Cardiac muscle cell (in vitro differentiated cells and primary cell): ENCODE results near the gene CYS1. TPM values are rescaled to one million over a fixed set of nuclear protein-coding genes. Genes with fewer than 3 reads are reported as not detected.

Source experiments
- DNase-seq, 2 donors: peaks; one replicate each; pipeline versions ENCODE4 v3.0.0 to v3.0.0-alpha.2; 2010 to 2017; ENCODE audit warnings: low read depth in 1 of 2, low spot score in 1 of 2
- H3K27ac ChIP-seq: fragments of 200-600 bp; sonication (generic); 2 replicates; pipeline ENCODE4 v1.5.1; 2016
- H3K27me3 ChIP-seq: fragments of 200-600 bp; sonication (generic); 2 replicates; pipeline ENCODE4 v1.6.0; 2016; ENCODE audit warnings: control low read depth
- H3K36me3 ChIP-seq: fragments of 200-600 bp; sonication (generic); 2 replicates; pipeline ENCODE4 v1.5.1; 2016; ENCODE audit warnings: control low read depth
- H3K4me1 ChIP-seq: fragments of 200-600 bp; sonication (generic); 2 replicates; pipeline ENCODE4 v1.8.1; 2017; ENCODE audit warnings: low read depth, mild to moderate bottlenecking, mixed run types
- H3K4me3 ChIP-seq: fragments of 200-600 bp; sonication (generic); 2 replicates; pipeline ENCODE4 v1.5.1; 2016; ENCODE audit warnings: mild to moderate bottlenecking
- H3K9me3 ChIP-seq: fragments of 200-600 bp; sonication (generic); 2 replicates; pipeline ENCODE4 v1.5.1; 2017; ENCODE audit warnings: low read depth, mild to moderate bottlenecking, control low read depth
- polyA plus RNA-seq: library from polyadenylated mRNA; unstranded; fragments of >200 nt; fragmentation: Nextera tagmentation; extraction: Ambion mirVana; gene quantifications from 2 replicates; pipeline ENCODE4 v1.2.1, GENCODE V29; 2016
- total RNA-seq: library from RNA; depleted of rRNA; stranded (reverse); fragments of >200 nt; gene quantifications from 2 replicates; pipeline ENCODE4 v1.2.3, GENCODE V29; 2016
- TF ChIP-seq, protein P1 (sequence below): IDR thresholded peaks from 2 replicates; pipeline ENCODE4 v1.5.1; 2012; ENCODE audit warnings: low read depth, mild to moderate bottlenecking, low read length

Gene CYS1
- total and polyA plus RNA-seq, 2 experiments from 2014 or later, result 0.89 to 1.1 TPM

DNA sequence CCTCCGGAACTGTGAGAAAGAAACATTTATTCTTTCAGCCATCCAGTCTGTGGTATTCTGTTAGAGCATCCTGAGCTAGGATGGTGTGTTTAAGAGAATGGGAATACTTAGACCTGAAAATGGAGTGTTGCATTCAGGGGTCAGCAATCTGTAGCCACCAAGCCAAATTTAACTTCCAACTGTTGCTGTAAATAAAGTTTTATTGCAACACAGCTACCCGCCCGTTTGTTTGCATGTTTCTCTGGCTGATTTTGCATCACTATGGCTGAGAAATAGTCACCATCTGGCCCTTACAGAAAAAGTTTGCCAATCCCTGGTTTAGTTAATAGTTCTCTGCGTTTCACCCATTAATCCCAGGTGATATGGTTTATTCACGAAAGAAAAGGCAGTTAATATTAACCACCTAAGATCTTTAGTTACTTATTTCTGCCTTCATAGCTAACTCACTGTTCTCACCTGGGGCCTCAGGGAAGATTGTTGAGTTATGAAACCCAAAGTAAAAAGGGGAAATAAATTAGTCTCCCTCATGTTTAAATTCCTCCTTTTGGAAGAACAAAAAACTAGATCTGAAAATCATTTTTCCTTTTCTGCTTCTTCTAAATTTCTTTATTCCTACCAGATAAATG is 9.5 kb upstream of the CYS1 start:
- DNase-seq, result no peak
- no peak overlapping the region for H3K4me3 ChIP-seq
- TF ChIP-seq, protein P1, sequence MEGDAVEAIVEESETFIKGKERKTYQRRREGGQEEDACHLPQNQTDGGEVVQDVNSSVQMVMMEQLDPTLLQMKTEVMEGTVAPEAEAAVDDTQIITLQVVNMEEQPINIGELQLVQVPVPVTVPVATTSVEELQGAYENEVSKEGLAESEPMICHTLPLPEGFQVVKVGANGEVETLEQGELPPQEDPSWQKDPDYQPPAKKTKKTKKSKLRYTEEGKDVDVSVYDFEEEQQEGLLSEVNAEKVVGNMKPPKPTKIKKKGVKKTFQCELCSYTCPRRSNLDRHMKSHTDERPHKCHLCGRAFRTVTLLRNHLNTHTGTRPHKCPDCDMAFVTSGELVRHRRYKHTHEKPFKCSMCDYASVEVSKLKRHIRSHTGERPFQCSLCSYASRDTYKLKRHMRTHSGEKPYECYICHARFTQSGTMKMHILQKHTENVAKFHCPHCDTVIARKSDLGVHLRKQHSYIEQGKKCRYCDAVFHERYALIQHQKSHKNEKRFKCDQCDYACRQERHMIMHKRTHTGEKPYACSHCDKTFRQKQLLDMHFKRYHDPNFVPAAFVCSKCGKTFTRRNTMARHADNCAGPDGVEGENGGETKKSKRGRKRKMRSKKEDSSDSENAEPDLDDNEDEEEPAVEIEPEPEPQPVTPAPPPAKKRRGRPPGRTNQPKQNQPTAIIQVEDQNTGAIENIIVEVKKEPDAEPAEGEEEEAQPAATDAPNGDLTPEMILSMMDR, result no peak
- H3K27me3 ChIP-seq, result peaks cover 11% of the 10 kb centered on the region
- H3K4me1 ChIP-seq, result no peaks in the 10 kb centered on the region
- no peak overlapping the region for H3K27ac ChIP-seq
- H3K9me3 ChIP-seq, result no peaks in the 10 kb centered on the region
- no peaks in the 10 kb centered on the region for H3K36me3 ChIP-seq

DNA sequence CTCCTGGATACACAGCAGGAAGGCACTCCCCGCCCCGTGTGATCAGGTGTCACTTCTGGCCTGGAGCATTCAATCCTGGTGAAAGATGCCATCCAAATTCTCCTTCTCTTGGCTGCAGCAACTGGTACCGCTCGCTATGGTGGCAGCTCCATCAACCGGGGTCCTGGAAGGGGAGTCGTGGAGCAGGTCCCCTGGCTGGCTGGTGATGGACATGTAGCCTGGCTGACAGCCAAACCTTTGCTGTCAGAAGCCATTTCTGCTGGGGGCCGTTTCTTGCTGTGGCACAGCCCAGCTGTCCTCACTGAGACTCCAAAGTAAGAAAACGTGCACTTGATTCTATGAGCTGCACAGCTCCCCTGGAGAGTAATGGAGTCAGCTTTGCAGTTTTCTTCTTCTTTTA is 7.1 kb upstream of the CYS1 start:
- no peaks in the 10 kb centered on the region for H3K9me3 ChIP-seq
- no peaks in the 10 kb centered on the region for H3K36me3 ChIP-seq
- H3K27me3 ChIP-seq, result peaks cover 34% of the 10 kb centered on the region
- H3K4me1 ChIP-seq, result no peaks in the 10 kb centered on the region
- no peak overlapping the region for H3K27ac ChIP-seq
- TF ChIP-seq, protein P1, result no peak
- no peak for DNase-seq
- no peak overlapping the region for H3K4me3 ChIP-seq

DNA sequence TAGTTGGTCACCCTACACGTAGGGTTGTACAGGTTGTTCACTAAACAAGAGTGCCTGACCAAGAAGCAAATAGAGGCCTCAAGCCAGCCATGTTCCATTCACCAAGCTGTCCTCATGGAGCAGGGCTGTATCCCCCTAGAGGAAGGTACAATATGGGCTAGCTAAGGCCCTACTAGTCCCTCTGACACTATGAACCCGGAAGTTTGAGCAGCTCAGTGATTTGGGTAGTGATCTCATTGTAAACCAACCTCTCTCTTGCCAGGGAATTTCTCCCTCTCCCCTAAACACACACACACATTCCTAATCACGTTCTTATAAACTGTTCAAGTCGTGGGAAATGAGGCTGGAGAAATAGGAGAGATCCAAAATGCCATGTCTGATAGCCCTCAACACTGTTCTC is 6.7 kb upstream of the CYS1 start:
- DNase-seq, result no peak
- TF ChIP-seq, protein P1, result no peak
- Histone ChIP-seq H3K27ac (no peak overlapping the region), H3K9me3 (no peaks in the 10 kb centered on the region), H3K4me3 (no peak overlapping the region), H3K4me1 (no peaks in the 10 kb centered on the region), H3K27me3 (peaks cover 38% of the 10 kb centered on the region), H3K36me3 (no peaks in the 10 kb centered on the region)

DNA sequence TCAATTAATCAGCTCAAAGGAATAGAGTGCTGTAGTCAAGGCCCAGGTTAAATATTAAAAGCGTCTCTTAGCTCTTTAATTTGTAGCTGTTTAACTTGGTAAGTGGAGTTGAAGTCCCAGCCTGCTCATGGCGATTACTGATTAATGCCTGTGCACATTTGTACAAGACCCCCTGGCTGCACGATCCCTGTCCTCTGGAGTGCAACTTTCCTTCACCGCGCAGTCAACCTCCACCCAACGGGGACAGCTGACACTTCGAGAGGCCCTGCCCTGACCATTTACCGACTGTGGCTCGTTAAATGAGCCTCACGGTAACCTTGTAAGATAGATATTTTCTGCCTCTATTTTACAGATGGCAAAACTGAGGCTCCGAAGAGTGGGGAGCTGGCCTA is 5.5 kb upstream of the CYS1 start:
- H3K36me3 ChIP-seq, result no peaks in the 10 kb centered on the region

DNA sequence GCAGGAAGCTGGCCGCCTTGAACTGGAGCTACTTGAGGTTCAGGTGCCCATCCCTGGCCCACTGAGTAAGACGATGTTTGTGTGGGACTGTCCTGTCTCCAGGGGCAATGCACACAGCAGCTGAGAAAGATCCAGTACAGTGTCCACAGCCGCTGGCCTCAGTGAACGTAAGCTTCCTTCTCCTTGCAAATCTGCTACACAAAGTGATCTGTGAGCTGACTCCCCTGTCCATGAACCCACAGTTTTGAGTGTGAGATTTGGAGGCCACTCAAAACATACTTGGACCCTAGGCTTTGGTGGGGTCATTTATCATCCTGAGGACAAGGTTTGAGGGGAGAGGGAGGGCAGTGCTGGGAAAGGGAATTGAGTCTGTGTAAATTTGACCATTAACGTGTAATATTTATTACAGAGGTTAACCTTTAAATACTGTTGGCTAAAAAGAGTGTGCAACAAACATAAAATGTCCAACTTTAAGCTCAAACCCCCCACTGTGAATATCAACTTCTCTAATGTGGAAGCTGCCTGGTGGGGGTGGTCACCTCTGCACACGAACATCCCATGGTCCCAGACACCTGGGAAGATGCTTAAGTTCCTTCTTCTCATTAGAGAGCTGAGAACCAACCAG is 4.9 kb upstream of the CYS1 start:
- no peak overlapping the region for H3K27ac ChIP-seq
- no peaks in the 10 kb centered on the region for H3K9me3 ChIP-seq
- peaks cover 56% of the 10 kb centered on the region for H3K27me3 ChIP-seq
- DNase-seq, result no peak
- no peak overlapping the region for H3K4me3 ChIP-seq
- no peaks in the 10 kb centered on the region for H3K36me3 ChIP-seq
- TF ChIP-seq, protein P1, result no peak
- H3K4me1 ChIP-seq, result no peaks in the 10 kb centered on the region

More for the DNA sequence above, 5.5 kb upstream of the CYS1 start:
- Histone ChIP-seq H3K27me3 (peaks cover 51% of the 10 kb centered on the region), H3K4me3 (no peak overlapping the region), H3K27ac (no peak overlapping the region), H3K4me1 (no peaks in the 10 kb centered on the region), H3K9me3 (no peaks in the 10 kb centered on the region)
- TF ChIP-seq, protein P1, result no peak
- DNase-seq, result no peak
